Loucy (cell line): Measurements from ENCODE around the gene MAD1L1.

Experiments used
- EZH2phosphoT487 ChIP-seq: fragments of 200-600 bp; IDR thresholded peaks from 2 replicates; pipeline ENCODE4 v1.6.1; 2018; ENCODE audit warnings: antibody characterized with exemption, mild to moderate bottlenecking, moderate library complexity, borderline replicate concordance
- TF ChIP-seq, protein P1 (sequence below): fragments of 200-600 bp; sonication (generic); conservative IDR thresholded peaks from 2 replicates; pipeline ENCODE4 v1.5.1; 2014; ENCODE audit warnings: mild to moderate bottlenecking, antibody characterized with exemption, low read length

DNA sequence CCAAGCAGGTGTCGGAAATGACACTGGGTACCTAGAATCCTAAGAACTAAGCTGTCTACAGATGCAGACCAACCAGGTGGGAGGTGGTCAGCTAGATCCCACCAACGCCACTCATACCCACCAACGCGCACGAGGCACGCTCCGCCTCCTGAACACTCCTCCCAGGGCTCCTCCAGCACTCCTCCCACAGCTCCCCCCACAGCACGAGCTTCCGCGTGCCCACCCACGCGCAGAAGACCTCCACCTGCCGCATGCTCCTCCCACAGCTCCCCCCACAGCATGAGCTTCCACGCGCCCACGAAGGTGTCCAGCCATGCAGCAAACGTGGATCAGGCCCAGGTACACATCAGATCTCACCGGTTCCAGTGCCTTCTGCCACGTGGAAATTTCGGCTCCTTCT, 196.0 kb downstream of the MAD1L1 start:
- TF ChIP-seq, protein P1, sequence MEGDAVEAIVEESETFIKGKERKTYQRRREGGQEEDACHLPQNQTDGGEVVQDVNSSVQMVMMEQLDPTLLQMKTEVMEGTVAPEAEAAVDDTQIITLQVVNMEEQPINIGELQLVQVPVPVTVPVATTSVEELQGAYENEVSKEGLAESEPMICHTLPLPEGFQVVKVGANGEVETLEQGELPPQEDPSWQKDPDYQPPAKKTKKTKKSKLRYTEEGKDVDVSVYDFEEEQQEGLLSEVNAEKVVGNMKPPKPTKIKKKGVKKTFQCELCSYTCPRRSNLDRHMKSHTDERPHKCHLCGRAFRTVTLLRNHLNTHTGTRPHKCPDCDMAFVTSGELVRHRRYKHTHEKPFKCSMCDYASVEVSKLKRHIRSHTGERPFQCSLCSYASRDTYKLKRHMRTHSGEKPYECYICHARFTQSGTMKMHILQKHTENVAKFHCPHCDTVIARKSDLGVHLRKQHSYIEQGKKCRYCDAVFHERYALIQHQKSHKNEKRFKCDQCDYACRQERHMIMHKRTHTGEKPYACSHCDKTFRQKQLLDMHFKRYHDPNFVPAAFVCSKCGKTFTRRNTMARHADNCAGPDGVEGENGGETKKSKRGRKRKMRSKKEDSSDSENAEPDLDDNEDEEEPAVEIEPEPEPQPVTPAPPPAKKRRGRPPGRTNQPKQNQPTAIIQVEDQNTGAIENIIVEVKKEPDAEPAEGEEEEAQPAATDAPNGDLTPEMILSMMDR = no peak
- no peak for TF ChIP-seq EZH2phosphoT487
